ENCODE data around the gene ST3GAL3. TPM values are rescaled to one million over a fixed set of nuclear protein-coding genes. Genes with fewer than 3 reads are reported as not detected.

ST3GAL3 gene
- total and polyA plus RNA-seq, 10 of the 15 experiments (the other 5 are each of a cell fraction or from before 2014, with no cell fraction given) = 1.2 to 19.3 (median 11.0) TPM

DNA sequence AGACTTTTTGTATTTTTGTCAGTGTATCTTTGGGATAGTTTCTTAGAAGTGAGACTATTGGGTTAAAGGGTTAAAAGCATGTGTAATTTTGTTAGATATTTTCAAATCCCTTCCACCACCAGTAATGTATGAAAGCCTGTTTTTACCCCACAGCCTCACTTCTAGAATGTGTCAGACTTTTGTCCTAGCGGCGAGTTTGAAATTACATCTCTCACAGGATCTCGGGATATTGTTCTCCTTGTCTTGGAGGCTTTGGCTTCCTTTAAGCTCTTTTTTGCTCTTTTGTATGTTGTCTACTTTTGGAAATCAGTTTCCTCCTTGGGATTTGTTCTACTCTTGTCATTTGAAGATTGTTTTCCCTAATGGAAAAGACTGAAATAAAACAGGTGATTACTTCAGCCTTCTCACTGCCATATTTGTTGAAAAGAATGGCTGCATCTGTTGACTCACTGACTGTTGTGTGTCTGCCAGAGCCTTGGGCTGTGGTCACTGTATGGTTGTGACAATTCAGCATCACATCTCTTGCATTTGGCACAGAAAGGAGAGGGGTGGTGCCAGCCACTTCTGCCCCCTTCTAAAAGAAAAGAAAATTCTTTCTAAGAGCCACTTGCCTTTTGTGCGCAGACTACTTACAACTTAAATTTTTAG is 22.6 kb downstream of the ST3GAL3 start:
- DNase-seq (ENCODE audit: low read depth, low spot score) (no peak), FAIRE-seq (no peak), ATAC-seq (no peak)
- no TSS peak for BruUV-seq (replicated peaks)
- H3K4me2 ChIP-seq (ENCODE audit: control insufficient read depth, insufficient read depth) = no peak overlapping the region
- ChIA-PET POLR2A (no interaction called here), RAD21 (ENCODE audit: unreplicated experiment) (no interaction called here), CTCF (interaction anchor here (1.3 kb wide), 1 partner anchor 56 kb away, joined by 3 read pairs; no protein-coding TSS in a partner anchor), SMC1A (ENCODE audit: uncharacterized antibody, unreplicated experiment) (interaction anchor here (1.0 kb wide), 1 partner anchor 26 kb away, joined by 3 read pairs; no protein-coding TSS in a partner anchor)
- H3K27ac ChIP-seq (ENCODE audit: control insufficient read depth, insufficient read depth) = no peak overlapping the region
- no peak overlapping the region for H3K4me3 ChIP-seq
- no peak overlapping the region for H2AFZ ChIP-seq (ENCODE audit: control insufficient read depth, low read depth, low read length)
- H3K36me3 ChIP-seq (ENCODE audit: control insufficient read depth in 2 of 2, insufficient read depth in 2 of 2, low read length in 1 of 2) = no peaks in the 10 kb centered on the region
- over 99% methylated on average over 4 of the region's 4 CpGs for WGBS (ENCODE audit: insufficient coverage, insufficient replicate concordance, low lambda C conversion rate, missing lambda C conversion rate)
- no peaks in the 10 kb centered on the region for H3K9me3 ChIP-seq (replicated peaks; ENCODE audit: control insufficient read depth, insufficient read depth, low read length)
- H4K20me1 ChIP-seq (ENCODE audit: control insufficient read depth, insufficient read depth) = no peaks in the 10 kb centered on the region
- H3K4me1 ChIP-seq (ENCODE audit: control insufficient read depth, insufficient read depth, low read length) = no peaks in the 10 kb centered on the region
- in situ Hi-C loops (cut with MboI) = no loop called here
- no peaks in the 10 kb centered on the region for H3K27me3 ChIP-seq (replicated peaks in 1 of 2; ENCODE audit: control insufficient read depth in 2 of 2, insufficient read depth in 2 of 2, low read length in 1 of 2)
- no peaks in the 10 kb centered on the region; the same call in 1 of the 2 replicates for H3K79me2 ChIP-seq (ENCODE audit: control insufficient read depth, insufficient read depth, low read length)
- no peak overlapping the region for H3K9ac ChIP-seq (ENCODE audit: control insufficient read depth, insufficient read depth, low read length)
- TF ChIP-seq, protein P1, sequence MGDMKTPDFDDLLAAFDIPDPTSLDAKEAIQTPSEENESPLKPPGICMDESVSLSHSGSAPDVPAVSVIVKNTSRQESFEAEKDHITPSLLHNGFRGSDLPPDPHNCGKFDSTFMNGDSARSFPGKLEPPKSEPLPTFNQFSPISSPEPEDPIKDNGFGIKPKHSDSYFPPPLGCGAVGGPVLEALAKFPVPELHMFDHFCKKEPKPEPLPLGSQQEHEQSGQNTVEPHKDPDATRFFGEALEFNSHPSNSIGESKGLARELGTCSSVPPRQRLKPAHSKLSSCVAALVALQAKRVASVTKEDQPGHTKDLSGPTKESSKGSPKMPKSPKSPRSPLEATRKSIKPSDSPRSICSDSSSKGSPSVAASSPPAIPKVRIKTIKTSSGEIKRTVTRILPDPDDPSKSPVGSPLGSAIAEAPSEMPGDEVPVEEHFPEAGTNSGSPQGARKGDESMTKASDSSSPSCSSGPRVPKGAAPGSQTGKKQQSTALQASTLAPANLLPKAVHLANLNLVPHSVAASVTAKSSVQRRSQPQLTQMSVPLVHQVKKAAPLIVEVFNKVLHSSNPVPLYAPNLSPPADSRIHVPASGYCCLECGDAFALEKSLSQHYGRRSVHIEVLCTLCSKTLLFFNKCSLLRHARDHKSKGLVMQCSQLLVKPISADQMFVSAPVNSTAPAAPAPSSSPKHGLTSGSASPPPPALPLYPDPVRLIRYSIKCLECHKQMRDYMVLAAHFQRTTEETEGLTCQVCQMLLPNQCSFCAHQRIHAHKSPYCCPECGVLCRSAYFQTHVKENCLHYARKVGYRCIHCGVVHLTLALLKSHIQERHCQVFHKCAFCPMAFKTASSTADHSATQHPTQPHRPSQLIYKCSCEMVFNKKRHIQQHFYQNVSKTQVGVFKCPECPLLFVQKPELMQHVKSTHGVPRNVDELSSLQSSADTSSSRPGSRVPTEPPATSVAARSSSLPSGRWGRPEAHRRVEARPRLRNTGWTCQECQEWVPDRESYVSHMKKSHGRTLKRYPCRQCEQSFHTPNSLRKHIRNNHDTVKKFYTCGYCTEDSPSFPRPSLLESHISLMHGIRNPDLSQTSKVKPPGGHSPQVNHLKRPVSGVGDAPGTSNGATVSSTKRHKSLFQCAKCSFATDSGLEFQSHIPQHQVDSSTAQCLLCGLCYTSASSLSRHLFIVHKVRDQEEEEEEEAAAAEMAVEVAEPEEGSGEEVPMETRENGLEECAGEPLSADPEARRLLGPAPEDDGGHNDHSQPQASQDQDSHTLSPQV (IDR thresholded peaks at IDR 0.05) = no peak
- TF ChIP-seq KAT2A (conservative IDR thresholded peaks at IDR 0.05; ENCODE audit: control insufficient read depth, low read depth, low read length) = no peak
- no peak for TF ChIP-seq TBL1XR1 (IDR thresholded peaks at IDR 0.05; ENCODE audit: low read depth, low read length)
- no peak for TF ChIP-seq SRF (IDR thresholded peaks at IDR 0.05; ENCODE audit: low read depth in 2 of 2, low read length in 2 of 2)
- TF ChIP-seq NRF1 (conservative IDR thresholded peaks at IDR 0.05; ENCODE audit: low read depth, low read length) = no peak
- TF ChIP-seq, protein P2, sequence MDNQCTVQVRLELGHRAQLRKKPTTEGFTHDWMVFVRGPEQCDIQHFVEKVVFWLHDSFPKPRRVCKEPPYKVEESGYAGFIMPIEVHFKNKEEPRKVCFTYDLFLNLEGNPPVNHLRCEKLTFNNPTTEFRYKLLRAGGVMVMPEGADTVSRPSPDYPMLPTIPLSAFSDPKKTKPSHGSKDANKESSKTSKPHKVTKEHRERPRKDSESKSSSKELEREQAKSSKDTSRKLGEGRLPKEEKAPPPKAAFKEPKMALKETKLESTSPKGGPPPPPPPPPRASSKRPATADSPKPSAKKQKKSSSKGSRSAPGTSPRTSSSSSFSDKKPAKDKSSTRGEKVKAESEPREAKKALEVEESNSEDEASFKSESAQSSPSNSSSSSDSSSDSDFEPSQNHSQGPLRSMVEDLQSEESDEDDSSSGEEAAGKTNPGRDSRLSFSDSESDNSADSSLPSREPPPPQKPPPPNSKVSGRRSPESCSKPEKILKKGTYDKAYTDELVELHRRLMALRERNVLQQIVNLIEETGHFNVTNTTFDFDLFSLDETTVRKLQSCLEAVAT (IDR thresholded peaks at IDR 0.05) = no peak
- TF ChIP-seq POLR2A (IDR thresholded peaks at IDR 0.05; ENCODE audit: low read depth, low read length) = no peak
- TF ChIP-seq ZNF622 (IDR thresholded peaks at IDR 0.05) = no peak
- TF ChIP-seq SMAD1 (IDR thresholded peaks at IDR 0.05; ENCODE audit: low read depth, partially characterized antibody) = no peak
- TF ChIP-seq, protein P3, sequence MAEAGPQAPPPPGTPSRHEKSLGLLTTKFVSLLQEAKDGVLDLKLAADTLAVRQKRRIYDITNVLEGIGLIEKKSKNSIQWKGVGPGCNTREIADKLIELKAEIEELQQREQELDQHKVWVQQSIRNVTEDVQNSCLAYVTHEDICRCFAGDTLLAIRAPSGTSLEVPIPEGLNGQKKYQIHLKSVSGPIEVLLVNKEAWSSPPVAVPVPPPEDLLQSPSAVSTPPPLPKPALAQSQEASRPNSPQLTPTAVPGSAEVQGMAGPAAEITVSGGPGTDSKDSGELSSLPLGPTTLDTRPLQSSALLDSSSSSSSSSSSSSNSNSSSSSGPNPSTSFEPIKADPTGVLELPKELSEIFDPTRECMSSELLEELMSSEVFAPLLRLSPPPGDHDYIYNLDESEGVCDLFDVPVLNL (IDR thresholded peaks at IDR 0.05; ENCODE audit: low read depth, low read length) = no peak
- TF ChIP-seq BMI1 (IDR thresholded peaks at IDR 0.05; ENCODE audit: borderline replicate concordance) = no peak
- TF ChIP-seq NFYB (IDR thresholded peaks at IDR 0.05; ENCODE audit: insufficient read depth, low read depth, low read length) = no peak
- no peak for TF ChIP-seq YY1 (IDR thresholded peaks at IDR 0.05; ENCODE audit: low read depth, low read length)
- TF ChIP-seq POLR2AphosphoS5 (IDR thresholded peaks at IDR 0.05; ENCODE audit: low read length) = no peak
- TF ChIP-seq YBX1 (IDR thresholded peaks at IDR 0.05) = no peak
- TF ChIP-seq FOXM1 (IDR thresholded peaks at IDR 0.05; ENCODE audit: low read depth, low read length) = no peak
- intact Hi-C loops (cut with micrococcal nuclease; ENCODE audit: unreplicated experiment) = no loop called here

Data from GM12878 (cell line).